HG03342 (cell line): ENCODE results near the gene WRAP53.

ENCODE experiments used
- ATAC-seq: cut with Tn5 transposase; IDR thresholded peaks from one replicate; pipeline ENCODE4 v1.9.1; 2021; ENCODE audit warnings: mild to moderate bottlenecking, moderate library complexity; ENCODE audit not compliant: unreplicated experiment

Gene WRAP53

DNA sequence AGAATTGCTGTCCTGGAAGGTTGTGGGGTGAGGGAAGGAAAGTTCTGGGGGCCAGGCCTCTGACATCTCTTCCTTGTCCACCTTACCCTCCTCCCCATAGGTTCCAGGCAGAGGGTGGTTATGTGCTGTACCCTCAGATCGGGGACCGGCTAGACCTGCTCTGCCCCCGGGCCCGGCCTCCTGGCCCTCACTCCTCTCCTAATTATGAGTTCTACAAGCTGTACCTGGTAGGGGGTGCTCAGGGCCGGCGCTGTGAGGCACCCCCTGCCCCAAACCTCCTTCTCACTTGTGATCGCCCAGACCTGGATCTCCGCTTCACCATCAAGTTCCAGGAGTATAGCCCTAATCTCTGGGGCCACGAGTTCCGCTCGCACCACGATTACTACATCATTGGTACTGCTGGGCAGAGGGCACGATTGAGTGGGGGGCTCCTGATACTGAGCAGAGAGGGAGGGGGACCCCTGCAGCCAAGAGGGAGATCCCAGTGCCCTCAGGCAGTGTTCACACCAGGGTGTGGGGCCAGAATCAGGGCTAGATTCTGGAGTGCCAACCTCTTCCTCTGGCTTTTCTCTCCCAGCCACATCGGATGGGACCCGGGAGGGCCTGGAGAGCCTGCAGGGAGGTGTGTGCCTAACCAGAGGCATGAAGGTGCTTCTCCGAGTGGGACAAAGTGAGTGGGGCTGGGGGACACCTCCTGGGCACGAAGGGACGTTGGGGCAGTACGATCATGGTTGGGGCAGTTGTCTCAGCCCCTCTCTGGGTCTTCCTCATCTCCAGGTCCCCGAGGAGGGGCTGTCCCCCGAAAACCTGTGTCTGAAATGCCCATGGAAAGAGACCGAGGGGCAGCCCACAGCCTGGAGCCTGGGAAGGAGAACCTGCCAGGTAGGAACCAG is 19.8 kb downstream of the WRAP53 start:
- no peak for ATAC-seq

DNA sequence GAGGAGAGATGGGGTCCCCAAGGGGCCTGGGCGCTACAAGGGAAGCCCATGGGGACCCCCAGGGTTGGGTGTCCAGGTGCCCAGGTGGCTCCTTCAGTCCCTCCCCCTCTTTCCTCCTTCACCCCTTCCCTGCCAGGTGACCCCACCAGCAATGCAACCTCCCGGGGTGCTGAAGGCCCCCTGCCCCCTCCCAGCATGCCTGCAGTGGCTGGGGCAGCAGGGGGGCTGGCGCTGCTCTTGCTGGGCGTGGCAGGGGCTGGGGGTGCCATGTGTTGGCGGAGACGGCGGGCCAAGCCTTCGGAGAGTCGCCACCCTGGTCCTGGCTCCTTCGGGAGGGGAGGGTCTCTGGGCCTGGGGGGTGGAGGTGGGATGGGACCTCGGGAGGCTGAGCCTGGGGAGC is 20.8 kb downstream of the WRAP53 start:
- ATAC-seq = no peak

DNA sequence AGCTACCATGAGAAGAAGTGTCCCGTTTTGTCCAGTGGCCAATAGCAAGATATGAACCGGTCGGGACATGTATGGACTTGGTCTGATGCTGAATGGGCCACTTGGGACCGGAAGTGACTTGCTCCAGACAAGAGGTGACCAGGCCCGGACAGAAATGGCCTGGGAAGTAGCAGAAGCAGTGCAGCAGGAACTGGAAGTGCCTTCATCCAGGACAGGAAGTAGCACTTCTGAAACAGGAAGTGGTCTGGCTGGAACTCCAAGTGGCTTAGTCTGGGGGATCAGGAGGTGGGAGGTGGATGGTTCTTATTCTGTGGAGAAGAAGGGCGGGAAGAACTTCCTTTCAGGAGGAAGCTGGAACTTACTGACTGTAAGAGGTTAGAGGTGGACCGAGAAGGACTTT is 22.0 kb downstream of the WRAP53 start:
- no peak for ATAC-seq

DNA sequence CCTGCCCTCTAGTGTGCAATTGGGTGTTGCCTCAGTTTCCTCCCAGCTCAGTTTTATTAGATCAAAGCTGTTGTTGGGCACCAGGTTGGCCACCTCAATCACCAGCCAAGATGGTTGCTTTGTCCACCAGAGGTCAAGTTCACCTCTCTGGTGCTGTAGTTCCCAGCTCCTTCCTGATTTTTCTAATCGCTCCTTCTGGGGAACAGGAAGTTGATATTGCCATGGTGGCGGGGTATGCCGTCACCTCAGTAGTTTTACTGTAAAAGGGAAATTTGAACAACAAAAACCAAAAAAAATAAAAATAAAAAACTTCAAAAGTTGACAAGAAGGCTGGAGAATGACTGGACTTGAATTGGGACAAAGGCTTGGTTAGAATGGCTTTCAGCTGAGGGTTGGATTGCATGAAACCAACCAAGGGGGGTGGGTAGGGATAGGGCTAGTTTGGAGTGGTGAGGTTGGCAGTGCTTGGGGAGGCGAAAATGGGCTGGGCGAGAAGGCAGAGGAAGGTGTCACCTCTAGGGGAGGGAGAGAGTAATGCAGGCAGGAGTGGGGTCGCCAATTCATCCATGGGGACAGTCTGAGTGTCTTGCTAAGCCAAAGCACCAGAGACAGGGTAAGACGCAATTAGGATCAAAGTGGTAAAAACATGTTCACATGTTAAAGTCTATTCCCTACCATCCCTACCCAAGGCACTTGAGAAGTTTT is 22.9 kb downstream of the WRAP53 start:
- ATAC-seq = no peak

DNA sequence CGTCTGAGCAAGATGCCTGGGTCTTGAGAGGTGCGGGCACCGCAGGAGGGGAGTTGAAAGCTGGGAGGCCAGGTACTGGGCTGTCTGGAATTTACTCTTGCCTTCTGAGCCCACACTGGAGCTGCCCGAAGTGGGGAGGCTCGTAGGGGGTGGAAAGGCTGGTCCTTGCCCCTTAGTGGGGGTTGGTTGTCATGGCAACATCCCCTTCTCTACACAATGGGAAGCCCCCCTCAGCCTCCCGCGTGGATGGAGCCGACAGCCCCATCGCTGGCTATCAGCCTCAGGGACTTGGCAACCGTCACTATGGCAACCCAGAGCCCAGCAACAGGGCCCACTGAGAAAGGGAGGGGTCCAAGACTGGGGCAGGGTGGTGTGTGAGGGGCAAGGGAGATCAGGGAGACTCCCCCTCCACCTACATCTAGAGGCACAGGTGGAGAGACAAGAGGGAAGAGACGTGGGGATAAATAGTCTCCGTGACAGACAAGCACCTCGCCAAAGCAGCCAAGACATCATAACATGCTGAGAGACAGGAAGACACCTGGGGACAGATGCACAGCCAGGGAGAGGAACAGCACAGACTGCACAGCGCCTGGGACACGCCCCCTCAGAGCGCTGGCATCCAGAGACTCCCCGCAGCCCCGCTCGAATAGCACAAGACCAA is 24.0 kb downstream of the WRAP53 start:
- ATAC-seq = no peak

DNA sequence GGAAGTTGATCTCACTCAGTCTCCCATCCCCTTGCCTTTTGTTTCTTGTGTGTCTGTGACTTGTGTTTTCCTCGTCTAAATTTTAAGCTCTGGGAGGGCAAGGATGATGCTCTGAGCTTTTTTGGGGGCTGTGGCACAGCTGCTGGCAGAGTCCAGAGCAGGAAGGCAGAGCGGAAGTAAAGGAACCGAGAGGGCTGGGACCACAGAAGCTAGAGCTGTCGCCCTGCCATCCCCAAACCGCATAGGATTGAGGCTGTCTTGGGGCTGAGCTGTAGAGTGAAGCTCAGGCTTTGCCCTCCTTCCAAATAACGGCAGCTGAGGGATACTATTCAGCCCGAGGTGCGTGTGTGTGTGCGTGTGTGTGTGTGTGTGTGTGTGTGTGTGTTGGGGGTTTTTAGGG is 25.5 kb downstream of the WRAP53 start:
- ATAC-seq = no peak

DNA sequence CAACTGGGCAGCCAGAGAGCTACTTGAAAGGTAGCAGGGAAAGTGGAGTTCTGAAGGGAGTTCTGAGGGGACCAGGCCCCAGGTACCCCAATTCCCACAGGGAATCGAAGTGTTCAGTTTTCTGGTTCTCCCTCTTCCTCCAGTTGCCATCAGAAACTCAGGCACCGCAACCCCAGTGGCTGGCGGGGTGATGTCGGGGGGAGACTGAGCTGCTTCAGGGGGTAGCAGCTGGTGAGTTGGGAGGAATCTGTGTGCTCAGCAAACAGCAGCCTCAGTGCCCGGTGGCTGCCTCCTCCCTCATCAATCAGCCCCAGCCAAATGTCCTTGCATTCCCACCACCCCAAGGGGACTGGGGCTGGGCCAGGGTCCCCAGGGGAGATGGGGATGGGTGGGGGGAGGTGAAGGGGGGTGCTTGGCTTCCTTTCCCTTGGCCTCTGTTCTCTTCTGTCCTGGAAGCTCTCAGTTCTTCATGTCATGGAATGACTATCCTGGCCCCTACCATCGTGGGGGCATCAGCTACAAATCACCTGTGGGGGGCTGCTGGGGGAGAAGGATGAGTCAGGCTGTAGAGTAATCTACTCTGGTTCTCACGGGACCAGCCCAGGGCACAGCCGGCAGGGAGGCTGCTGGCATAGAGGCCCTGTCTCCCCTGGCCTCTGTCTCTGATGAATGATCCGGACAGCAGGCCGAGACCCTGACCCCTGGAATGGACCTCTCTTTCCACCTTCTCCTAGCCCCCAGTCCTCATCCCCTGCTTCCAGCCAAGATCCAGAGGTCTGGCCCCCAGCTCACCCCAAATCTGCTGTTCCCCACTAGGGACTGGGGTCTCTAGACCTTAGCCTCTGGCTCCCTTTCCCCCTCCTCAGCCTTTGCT is 26.7 kb downstream of the WRAP53 start:
- ATAC-seq = no peak

DNA sequence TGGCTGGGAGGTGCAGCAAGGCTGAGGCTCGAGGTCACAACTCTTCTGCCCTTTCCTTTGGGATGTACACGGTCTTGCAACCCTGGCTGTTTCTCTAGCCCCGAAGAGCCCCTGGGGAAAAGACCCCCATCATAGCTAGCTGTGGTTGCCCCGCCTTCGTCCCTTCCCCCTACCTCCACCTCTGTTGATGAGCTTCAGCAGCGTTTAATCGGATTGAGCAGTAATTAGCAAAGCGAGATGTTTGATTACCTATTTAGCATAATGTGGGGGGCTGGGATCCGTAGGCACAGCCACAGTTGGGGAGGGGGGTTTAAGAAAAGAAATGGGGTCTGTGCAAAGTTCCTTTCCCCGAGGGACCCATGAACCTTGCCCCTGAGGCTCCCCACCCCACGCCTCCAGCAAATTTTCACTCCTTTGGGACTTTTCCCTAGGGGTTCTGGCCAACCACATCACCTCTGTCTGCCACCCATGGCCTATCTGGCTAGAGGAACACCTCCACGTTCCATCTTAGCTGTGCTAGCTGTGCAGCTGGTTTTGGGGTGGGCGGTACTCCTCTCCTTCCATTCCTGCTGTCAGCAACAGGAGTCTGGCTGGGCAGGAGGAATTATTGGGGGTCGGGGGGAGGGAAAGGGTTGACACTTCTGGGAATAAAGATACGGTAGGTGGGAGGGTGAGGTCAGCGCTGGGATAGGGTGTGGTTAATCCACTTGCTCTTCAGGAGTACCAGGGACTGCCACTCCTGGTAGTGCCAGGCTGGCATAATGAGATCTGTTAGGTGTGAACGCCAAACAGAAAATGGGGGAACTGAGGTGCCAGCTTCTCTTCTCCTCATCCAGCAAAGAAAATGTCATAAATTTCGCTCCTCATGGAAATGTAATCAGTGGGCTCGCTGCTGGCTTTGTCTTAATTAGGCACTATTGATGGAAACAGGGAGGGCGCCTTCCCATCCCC is 27.9 kb downstream of the WRAP53 start:
- no peak for ATAC-seq

DNA sequence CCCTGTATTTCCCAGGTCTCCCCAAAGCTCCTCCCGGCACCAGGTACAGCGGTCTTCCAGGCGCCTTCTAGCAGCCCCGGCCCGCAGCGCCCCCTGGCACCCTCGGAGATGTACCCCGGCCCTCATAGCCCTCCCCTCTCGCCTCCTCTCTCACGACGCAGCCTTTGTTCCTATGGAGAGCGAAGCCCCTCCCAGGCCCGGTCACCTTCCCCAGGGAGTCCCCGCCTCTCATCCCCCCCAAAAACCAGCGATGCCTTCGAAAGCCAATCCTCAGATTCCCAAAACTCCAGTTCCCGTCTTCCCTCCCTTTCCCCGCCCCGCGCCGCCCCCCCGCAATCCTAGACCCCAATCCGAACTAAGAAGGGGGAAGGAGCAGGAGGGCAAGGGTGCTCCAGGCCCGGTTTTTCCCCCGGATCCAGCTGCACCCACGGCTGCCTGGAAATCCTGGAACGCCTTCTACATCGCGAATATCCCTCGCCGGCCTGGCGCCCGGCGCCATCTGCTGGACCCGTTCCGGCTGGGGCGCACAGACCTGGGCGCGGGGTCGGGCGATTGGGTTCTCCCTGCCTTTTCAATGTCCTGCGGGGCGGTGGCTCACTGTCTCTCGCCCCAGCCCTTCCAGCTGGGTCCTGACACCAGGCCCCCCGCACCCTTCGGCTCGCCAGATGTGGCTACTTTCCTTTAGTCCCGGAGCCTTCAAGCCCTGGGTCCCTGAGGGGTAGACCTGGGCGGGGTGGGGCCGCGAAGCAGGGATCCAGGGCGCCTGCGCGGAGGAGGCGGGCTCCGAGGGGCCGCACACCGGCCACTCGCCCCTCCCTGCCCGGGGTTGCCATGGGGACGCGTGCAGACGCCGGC is 28.9 kb downstream of the WRAP53 start, which contains the start of gene DNAH2:
TSS of gene DNAH2 (plus strand) at position 844 of the 855 bp plus-strand sequence. CDS start 1,991 bp downstream, outside the sequence.
- ATAC-seq = no peak

DNA sequence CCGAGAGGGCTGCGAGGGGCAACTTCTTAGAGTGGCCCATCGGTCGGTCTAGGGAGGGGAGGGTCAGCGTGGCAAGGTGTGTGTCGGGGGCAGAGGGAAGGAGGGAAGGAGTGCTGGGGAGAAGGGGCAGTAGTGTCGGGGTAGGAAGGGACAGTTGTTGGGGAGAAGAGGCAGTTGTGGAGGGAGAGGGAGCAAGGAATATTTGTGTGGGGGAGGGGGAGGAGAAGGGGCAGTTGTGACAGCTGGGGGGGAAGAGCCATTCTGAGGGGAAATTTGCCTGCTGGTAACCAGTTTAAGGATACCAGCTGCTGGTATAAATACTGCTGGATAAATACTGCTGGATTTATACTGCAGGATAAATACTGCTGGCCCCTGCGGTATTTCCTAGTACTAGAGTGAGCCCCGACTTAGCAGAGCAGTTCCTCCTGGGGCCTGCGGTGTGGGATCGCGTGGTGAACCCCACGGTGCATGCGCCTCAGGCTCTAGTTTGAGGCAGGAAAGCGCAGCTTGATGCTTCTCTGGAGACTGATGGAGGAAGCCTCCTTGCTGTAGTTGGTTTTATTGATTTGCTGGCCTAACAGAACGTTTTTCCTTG is 29.6 kb downstream of the WRAP53 start:
- ATAC-seq = no peak

DNA sequence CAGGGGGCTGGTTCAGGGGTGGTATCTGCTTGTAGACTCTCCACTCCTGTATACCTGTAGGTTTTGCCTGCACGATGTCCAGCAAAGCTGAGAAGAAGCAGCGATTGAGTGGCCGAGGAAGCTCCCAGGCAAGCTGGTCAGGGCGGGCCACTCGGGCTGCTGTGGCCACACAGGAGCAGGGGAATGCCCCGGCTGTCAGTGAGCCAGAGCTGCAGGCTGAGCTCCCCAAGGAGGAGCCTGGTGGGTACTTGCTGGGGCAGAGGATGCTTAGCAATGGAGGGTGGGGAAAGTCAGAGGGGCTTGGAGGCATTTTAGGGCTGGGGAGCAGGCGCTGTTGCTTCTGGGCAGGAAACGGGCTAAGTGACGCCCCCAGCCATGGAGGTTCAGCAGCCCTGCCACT is 31.4 kb downstream of the WRAP53 start:
- no peak for ATAC-seq

DNA sequence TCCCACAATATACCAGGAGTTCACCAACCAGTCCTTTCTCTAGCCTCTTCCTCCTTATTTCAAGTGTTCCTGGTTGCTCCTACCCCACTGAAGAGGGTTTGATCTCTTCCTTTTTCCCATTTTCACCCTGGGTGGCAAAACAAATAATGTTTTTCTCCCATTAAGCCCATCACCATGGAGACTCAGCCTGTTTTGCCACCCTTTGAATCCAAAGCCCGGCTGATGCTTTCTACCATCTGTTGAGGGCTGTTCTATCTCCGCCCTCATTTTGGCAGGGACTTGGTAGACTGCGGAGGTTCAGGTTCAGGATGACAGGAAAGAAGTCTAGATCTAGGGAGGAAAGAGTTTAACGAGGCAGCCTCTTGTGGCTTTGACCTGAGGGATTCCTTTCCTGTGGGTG is 31.8 kb downstream of the WRAP53 start:
- ATAC-seq = no peak

DNA sequence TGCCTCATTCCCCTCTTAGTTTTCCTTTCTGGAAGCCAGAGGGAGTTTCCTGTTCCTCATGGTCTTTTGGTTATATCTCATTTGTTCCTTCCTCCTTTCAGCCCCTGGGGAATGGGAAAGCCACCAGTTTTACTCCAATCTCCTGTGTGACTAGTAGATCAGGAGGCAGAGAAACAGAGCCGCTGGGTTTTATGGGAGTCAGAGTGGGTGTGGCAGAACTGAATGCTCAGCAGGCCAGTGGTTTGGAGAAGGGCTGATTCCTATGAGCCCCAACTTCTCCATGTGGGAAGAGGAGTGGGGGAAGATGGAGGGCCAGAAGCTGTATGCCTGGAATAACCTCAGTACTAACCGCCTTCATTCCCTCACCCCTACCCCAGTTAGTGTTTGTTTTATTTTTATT is 33.3 kb downstream of the WRAP53 start:
- no peak for ATAC-seq

DNA sequence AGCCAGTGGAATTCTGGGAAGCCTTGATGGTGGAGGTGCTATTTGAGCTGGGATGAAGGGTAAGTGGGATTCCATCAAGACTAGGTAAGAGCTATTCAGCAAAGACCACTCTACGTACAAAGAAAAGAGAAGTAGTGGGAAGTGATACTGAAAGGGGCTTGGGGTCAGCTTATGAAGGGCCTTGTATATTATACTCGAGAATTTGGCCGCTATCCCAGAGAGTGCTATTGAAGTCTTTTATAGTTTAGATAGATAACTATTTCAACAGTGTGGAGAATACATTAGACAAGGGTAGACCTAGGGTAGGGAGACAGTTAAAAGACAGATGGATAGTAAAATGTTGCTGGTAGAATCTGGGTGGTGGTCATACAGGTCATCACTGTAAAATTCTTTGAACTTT is 39.6 kb downstream of the WRAP53 start:
- ATAC-seq = no peak

DNA sequence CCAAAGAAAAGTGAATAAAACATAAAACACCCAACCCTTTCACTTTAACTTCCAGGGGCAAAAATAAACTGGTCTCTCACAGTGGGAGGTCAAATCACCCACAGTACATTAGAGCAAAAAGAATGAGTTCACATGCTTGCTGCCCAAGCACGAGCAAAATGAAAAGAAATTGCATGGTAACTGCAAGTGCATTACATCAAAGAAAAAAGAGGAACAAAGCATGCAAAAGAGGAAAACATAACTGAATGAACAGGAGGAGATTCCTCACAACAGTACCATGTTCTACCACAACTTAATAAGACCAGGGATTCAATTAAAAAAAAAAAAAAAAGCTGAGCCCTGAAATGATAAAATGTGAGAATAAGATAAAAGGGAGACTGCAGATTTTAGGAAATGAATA is 41.5 kb downstream of the WRAP53 start:
- ATAC-seq = no peak

DNA sequence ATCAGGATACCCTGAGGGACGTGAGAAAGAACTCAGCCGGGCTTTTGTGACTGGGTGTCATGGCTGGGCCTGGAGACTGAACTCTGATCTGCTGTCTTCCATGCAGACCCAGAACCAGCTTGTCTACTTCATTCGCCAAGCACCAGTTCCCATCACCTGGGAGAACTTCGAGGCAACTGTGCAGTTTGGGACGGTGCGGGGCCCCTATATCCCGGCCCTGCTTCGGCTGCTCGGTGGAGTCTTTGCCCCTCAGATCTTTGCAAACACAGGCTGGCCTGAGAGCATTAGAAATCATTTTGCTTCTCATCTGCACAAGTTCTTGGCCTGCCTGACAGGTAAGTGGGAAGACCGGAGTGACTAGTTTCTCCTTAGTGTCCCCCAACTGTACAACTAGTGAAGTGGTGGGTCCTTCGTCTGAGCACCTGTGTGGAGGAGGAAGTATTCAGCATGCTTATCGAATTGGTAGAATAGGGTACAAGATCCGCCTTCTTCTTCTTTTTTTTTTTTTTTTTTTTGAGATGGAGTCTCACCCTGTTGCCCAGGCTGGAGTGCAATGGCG is 44.8 kb downstream of the WRAP53 start:
- no peak for ATAC-seq

DNA sequence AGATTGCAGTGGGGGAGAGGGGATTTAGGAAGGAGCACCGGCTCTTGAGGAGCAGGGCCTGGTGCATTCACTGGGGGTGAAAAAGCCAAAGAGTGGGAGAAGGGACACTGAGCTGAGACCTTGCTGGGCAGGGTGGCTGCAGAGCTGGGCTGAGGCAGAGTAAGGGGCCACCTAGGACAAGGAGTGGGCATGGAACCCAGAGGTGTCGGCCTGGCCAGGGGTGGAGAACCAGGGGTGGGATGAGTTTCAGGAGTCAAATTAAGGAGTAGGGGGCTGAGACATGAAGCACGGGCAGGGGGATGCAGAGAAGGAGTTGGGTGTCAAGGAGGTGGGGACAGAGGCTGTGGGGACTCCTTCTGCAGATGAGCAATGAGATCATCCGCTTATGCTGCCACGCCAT is 49.3 kb downstream of the WRAP53 start:
- ATAC-seq = no peak

DNA sequence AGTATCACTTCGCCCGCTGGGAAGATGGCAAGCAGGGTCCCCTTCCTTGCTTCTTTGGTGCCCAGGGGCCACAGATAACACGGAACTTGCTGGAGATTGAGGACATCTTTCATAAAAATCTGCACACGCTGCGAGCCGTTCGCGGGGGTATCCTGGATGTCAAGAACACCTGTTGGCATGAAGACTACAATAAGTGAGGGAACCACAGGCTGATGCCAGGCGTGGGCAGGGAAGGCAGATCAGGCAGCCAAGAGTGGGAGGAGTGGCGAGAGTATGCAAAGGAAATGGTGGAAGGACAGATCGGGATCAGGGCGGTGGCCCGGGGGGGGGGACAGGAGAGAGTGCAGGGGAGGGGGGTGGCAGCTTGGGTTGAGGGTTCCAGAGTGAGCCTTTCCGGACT is 51.5 kb downstream of the WRAP53 start:
- ATAC-seq = no peak
